A673 (cell line): ENCODE results near the gene SUZ12. TPM values are rescaled to one million over a fixed set of nuclear protein-coding genes. Genes with fewer than 3 reads are reported as not detected.
"Not testable (repeated sequence)": the region's sequence is repeated elsewhere in the genome, so short reads cannot be mapped to it uniquely, and the experiment has no call there.

Experiments
- Bru-seq: library from RNA; stranded (reverse); fragments of 400-500 nt; gene quantifications from one replicate; lab custom pipeline; 2021; lab: Mats Ljungman, UMichigan
- BruChase-seq, 2 experiments: library from RNA; stranded (reverse); fragments of 400-500 nt; gene quantifications; one replicate each; lab custom pipeline; 2021; lab: Mats Ljungman, UMichigan
- BruUV-seq: library from RNA; stranded (reverse); fragments of 400-500 nt; replicated peaks from 2 replicates; lab custom pipeline; 2021; lab: Mats Ljungman, UMichigan
- CTCF ChIA-PET: fragments of 300-600 bp; sonication (Branson Sonifier 250); formaldehyde crosslinking; loops from one replicate; lab custom pipeline; 2022; ENCODE audit warnings: antibody characterized with exemption; lab: Charles Lee
- POLR2A ChIA-PET: fragments of 300-600 bp; sonication (Branson Sonifier 250); formaldehyde crosslinking; loops from one replicate; lab custom pipeline; 2022; ENCODE audit warnings: antibody characterized with exemption; ENCODE audit not compliant: low non-redundant PET; lab: Charles Lee
- DNase-seq: peaks from one replicate; pipeline ENCODE4 v3.0.0-alpha.2; 2015; ENCODE audit warnings: low spot score
- H3K27ac ChIP-seq: fragments of 200-600 bp; sonication (generic); 2 replicates; pipeline ENCODE4 v1.5.1; 2016; ENCODE audit warnings: mixed run types, low read depth, mild to moderate bottlenecking, mixed read lengths, antibody characterized with exemption, low read length; ENCODE audit not compliant: poor library complexity, severe bottlenecking
- H3K27me3 ChIP-seq: fragments of 200-600 bp; sonication (generic); replicated peaks from 2 replicates; pipeline ENCODE4 v1.6.1; 2017; ENCODE audit warnings: mixed run types, low read depth, mild to moderate bottlenecking, mixed read lengths, antibody characterized with exemption, low read length; ENCODE audit not compliant: insufficient read depth, poor library complexity
- H3K36me3 ChIP-seq: fragments of 200-600 bp; sonication (generic); 2 replicates; pipeline ENCODE4 v1.6.1; 2016; ENCODE audit warnings: mixed run types, mild to moderate bottlenecking, mixed read lengths, antibody characterized with exemption, low read length; ENCODE audit not compliant: insufficient read depth, poor library complexity, severe bottlenecking
- H3K4me1 ChIP-seq: fragments of 200-600 bp; sonication (generic); 2 replicates; pipeline ENCODE4 v1.6.1; 2017; ENCODE audit warnings: mixed run types, mild to moderate bottlenecking, mixed read lengths, antibody characterized with exemption, low read length; ENCODE audit not compliant: insufficient read depth, poor library complexity, severe bottlenecking
- H3K4me3 ChIP-seq: fragments of 200-600 bp; sonication (generic); 2 replicates; pipeline ENCODE4 v1.5.1; 2016; ENCODE audit warnings: low read depth, mixed run types, mild to moderate bottlenecking, mixed read lengths, low read length; ENCODE audit not compliant: poor library complexity, severe bottlenecking
- H3K9me3 ChIP-seq: fragments of 200-600 bp; sonication (generic); 2 replicates; pipeline ENCODE4 v1.6.1; 2016; ENCODE audit warnings: mixed run types, low read depth, mild to moderate bottlenecking, mixed read lengths, antibody characterized with exemption, low read length; ENCODE audit not compliant: poor library complexity, severe bottlenecking
- CTCF ChIP-seq: fragments of 300-800, 200-600 bp; sonication (generic); conservative IDR thresholded peaks from 2 replicates; pipeline ENCODE4 v1.5.1; 2017; ENCODE audit warnings: low read depth, mild to moderate bottlenecking, antibody characterized with exemption, low read length, moderate library complexity, mixed read lengths
- EZH2 ChIP-seq: fragments of 200-600 bp; sonication (generic); IDR thresholded peaks from 2 replicates; pipeline ENCODE4 v1.6.1; 2017; ENCODE audit warnings: borderline replicate concordance, low read depth, mild to moderate bottlenecking, mixed read lengths, antibody characterized with exemption, low read length; ENCODE audit not compliant: poor library complexity, severe bottlenecking
- intact Hi-C: fragments of 100-400 bp; cut with micrococcal nuclease; formaldehyde crosslinking; loops from one replicate; pipeline ENCODE4 v1.10.0; 2022; ENCODE audit not compliant: unreplicated experiment
- long read RNA-seq: library from polyadenylated mRNA; stranded (forward); transcript quantifications from one replicate; pipeline ENCODE4 v2.0.0, GENCODE V29; 2022
- total RNA-seq: library from RNA; stranded (reverse); gene quantifications from 2 replicates; pipeline ENCODE4 v1.2.3, GENCODE V29; 2021

The SUZ12 gene
- total RNA-seq (29.9 and 31.5 TPM in 2 replicates), Bru-seq, nascent RNA (percentile 83 among the genes with signal in this experiment), BruChase-seq, experiment 1, labeled RNA remaining after a 2-hour chase (percentile 85 among the genes with signal in this experiment), BruChase-seq, experiment 2, labeled RNA remaining after a 6-hour chase (percentile 81 among the genes with signal in this experiment)
- long read RNA-seq, full-length matches to known transcripts: 70 of 92 reads
- long read RNA-seq, partial matches to known transcripts: 7 of 92 reads
- long read RNA-seq, other reads (novel, unspliced or antisense): 15 of 92 reads

- CTCF ChIA-PET, H3K27me3 ChIP-seq, H3K36me3 ChIP-seq, intact Hi-C loops, H3K9me3 ChIP-seq, H3K4me1 ChIP-seq, BruUV-seq: not testable (repeated sequence)
- POLR2A ChIA-PET: interaction anchor here (0.5 to 0.6 kb wide), 2 partner anchors 26 to 214 kb away, joined by 3 to 11 read pairs; no protein-coding TSS in a partner anchor
- Histone ChIP-seq H3K4me3 (peak within 1 kb of the TSS; percentile 59), H3K27ac (peak within 1 kb of the TSS; percentile 78)
- DNase-seq: peak; percentile 84
These were observed at the start of gene SUZ12 for GRCh38 chr17:31936615-31937609. Gene SUZ12, plus strand, starts transcription at chr17:31937007. Its CDS starts 240 bp downstream, at chr17:31937247.

DNA sequence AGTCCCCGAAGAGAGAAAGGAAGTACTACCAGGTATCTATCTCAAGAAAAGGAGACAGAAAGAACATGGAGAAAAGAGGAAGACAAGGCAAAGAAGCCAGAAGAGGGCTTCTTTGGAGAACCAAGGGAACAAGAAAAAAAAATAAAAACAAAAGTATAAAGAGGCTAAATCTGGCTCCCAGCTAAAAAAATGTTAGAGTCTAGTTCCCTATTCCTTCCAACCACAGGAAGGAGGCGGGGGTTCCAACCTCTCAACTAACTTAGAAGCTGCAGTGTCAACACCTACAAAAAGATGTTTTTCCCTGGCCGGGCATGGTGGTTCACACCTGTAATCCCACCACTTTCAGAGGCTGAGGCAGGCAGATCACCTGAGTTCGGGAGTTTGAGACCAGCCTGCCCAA, 48.7 kb upstream of the SUZ12 start:
- intact Hi-C loops: no loop called here
- BruUV-seq: no TSS peak
- Histone ChIP-seq H3K27ac (no peak overlapping the region), H3K4me3 (no peak overlapping the region), H3K27me3 (no peaks in the 10 kb centered on the region), H3K36me3 (peaks cover 13% of the 10 kb centered on the region), H3K9me3 (no peaks in the 10 kb centered on the region), H3K4me1 (no peaks in the 10 kb centered on the region)
- TF ChIP-seq CTCF (no peak), EZH2 (no peak)
- ChIA-PET POLR2A (interaction anchor here (0.6 kb wide), 1 partner anchor 475 kb away, joined by 7 read pairs; no protein-coding TSS in a partner anchor), CTCF (no interaction called here)
- no peak for DNase-seq

DNA sequence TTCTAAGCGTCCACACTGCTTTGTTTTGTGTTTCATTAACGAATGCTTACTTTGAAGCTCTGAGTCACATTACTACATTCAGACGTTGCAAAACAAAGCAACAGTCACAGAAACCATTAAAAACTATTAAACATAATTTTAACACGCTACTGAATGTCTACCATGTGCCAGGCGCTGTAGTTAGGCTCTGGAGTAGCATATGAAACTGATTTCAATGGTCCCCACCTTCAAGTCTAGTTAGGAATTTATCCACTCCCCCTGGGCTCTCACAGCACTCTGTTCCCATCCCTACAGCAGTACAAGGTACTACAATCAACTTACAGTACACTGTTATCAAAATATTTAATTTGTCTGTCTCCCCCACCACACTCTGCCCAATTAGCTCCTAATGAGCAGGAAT, 35.9 kb upstream of the SUZ12 start:
- ChIA-PET POLR2A (no interaction called here), CTCF (interaction anchor here (0.6 kb wide), 1 partner anchor 194 kb away, joined by 3 read pairs; no protein-coding TSS in a partner anchor)
- Histone ChIP-seq H3K9me3 (no peaks in the 10 kb centered on the region), H3K4me1 (no peaks in the 10 kb centered on the region), H3K4me3 (peak overlapping the region; percentile 84), H3K27ac (peak overlapping the region; percentile 63), H3K27me3 (no peaks in the 10 kb centered on the region), H3K36me3 (peaks cover 10% of the 10 kb centered on the region)
- no peak for DNase-seq
- intact Hi-C loops: no loop called here
- TSS peak; percentile 88 for BruUV-seq
- TF ChIP-seq CTCF (no peak), EZH2 (no peak)
